EH (cell line): ENCODE data around the gene PFN3.
"Not testable (repeated sequence)": the region's sequence is repeated elsewhere in the genome, so short reads cannot be mapped to it uniquely, and the experiment has no call there.

Source experiments
- DNase-seq: peaks from one replicate; pipeline ENCODE4 v3.0.0-alpha.2; 2015; ENCODE audit warnings: low read depth

The PFN3 gene

GRCh38 chr5:177372034-177372896, 28.2 kb downstream of the PFN3 start:
- no peak for DNase-seq

- no peak for DNase-seq
These were observed 29.1 kb downstream of the PFN3 start for GRCh38 chr5:177371120-177372033.

- peak; percentile 86 for DNase-seq
These were observed 29.9 kb downstream of the PFN3 start for GRCh38 chr5:177370488-177371119.

DNA sequence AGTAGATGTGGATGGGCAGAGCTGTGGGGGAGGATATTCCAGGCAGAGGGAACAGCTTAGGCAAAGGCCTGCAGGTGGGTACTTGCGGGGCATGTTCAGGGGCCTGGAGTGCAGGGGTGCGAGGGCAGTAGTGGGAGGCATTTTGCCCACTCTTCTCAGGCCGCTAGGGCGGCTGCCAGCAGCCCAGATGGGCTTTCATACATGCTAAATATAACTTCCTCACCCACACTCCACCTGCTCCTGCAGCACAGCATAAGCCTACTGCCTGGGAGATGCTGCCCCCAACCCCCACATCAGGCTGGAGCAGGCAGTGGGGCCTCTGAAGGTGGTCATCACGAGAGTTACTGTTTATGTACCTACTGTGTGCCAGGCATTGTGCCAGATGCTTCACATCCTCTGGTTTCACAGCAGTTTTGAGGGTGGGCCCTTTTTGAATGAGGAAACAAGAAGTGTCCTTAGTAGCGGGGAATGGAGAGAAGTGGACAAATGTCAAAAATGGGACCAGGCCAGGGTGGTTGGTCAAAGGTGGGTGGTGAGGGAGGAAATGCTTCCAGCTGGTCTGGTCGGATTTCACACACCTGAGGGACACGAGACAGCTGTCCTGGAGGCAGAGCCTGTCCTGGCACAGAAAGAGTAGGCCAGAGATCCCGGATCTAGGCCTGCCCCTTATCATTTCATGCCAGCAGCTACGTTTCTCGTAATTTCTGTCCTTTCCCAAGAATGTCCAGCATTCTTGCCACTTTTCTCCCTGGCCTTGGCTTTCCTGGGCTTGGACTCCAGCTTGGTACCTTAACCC, 30.6 kb downstream of the PFN3 start:
- DNase-seq, result no peak

- DNase-seq, result peak; percentile 46
These were observed 31.4 kb downstream of the PFN3 start for GRCh38 chr5:177368869-177369644.

DNA sequence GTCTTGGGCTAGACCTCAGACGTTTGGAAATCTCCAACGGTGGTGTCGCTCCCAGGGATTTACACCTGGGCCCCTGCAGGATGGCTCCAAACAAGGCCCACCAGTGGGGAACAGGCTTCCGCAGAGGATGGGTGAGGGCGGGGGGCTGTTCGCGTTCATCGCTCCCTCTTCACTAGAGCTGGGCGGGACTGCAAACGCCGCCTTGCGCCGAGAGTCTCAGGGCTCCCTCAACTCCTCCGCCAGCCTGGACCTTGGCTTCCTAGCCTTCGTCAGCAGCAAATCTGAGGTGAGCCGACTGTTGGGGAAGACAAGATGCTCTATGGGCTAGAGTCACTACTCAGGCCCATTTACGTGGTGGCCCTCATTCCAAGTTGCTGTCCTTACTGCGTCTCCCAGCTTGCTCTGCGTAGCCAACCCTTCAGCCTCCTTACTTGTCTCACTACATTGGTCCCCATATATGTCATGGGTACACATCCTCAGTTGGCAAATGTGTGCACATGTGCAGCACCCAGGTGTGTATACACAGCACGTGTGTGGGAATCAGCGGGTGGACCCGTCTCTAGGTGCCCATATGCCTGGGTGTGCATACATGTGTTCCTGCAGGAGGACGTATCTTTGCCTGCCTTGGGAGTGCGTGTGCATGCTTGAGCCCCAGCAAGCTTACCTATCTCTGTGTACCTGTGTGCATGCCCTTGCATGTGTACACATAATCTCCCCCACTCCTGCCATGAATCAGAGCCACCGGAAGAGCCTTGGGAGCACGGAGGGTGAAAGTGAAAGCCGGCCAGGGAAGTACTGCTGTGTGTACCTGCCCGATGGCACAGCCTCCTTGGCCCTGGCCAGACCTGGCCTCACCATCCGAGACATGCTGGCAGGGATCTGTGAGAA, 32.2 kb downstream of the PFN3 start:
- DNase-seq, result no peak

- no peak for DNase-seq
These were observed 33.1 kb downstream of the PFN3 start for GRCh38 chr5:177367323-177367848.

GRCh38 chr5:177366528-177367322, 33.7 kb downstream of the PFN3 start:
- DNase-seq, result peak; percentile 88

DNA sequence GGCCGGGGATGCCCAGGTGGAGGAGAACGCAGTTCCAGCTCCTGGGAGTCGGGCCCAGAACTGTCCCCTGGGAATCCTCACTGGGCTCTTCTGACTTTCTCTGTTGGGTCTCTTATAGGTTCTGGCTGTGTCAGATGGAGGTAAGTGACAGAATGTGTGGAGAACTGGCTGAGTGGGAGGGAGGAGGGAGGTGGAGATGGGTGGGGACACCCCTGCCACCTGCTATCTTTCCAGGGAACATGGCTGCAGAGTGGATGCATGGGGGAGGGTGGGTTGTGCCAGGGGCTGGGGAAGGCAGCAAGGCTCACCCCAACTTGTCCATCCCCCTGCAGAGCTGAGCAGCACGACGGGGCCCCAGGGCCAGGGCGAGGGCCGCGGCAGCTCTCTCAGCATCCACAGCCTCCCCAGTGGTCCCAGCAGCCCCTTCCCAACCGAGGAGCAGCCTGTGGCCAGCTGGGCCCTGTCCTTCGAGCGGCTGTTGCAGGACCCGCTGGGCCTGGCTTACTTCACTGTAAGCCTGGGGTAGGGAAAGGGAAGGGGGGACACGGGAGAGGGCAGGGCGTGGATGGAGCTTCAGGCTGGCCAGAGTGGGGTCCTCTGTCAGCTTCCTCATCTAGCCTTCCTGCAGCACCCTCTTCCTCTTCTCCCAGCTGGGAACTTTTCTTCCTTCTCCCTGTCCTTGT, 34.5 kb downstream of the PFN3 start:
- no peak for DNase-seq

GRCh38 chr5:177364159-177364962, 36.1 kb downstream of the PFN3 start:
- DNase-seq, result peak; percentile 25

DNA sequence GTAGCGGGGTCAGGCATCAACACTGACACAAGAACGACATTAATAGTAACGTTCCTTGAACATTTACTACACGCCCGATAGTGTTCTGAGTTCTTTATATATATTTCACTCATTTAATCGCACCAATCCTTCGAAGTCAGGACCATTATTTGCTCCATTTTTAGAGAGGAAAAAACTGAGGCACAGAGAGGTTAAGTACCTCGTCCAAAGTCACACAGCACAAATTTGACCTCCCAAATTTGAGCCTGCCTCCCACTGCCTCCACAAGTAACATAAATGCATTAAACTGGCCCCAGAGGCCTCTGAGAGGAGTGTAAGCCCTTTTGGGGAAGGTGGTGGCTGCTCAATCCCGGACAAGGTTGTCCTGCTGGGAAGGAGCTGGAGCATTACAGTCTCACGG, 36.9 kb downstream of the PFN3 start:
- no peak for DNase-seq

DNA sequence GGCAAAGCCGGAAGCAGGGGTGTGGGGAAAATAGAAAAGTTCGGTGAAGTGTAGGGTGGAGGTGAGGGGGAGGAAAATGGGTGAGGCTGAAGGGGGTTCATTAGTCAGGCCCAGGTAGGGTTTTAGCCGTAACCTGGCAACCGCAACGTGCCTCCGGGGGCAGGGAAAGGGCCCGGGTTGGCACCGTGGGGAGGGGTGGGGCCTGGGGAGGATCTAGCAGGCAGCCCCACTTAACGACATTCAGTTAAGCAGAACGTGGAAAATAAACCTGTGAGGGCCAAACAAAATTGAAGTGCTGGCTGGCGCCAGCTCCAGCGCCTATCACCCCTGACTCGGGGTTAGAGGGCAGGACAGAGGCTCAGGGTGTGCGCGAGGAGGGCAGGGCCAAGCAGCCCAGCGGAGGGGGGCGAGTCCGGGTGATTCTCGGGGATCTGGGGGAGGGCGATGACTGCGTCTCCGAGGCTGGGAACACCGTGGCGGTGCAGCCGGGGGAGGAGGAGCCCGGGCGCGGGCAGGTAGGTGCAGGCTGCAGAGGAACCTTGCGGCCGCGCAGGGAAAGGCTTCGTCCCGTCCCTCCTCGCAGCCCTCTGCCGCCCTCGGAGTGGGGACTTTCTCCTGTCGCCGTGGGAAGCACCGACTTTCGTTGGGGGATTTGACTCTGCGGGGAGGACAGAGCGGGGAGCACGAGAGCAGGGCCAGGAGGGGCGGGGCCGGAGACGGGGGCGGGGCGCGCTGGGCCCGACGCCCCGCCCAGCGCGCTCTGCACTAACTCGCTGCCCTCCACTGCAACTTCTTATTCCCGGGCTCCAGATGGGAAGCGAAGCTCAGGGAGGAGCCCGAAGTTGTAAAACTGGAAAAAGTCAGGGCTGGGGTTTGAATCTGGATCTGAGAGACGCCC, 37.6 kb downstream of the PFN3 start:
- peak; percentile 61 for DNase-seq

DNA sequence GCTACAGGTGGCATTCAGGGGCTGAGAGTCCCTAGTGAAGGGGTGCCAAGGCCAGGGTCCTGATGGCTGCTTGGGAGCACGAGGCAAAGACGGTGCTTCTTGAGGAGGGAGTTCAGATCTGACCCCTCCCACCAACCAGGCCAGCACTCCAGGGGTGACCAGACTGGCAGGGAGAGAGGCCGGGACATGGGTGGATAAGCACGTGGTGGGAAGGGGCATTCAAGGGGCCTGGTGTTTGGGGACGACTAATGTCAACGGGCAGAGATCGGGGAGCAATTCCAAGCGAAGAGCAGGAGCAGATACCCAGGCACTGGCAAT, 38.2 kb downstream of the PFN3 start:
- no peak for DNase-seq

GRCh38 chr5:177361418-177362291, 38.8 kb downstream of the PFN3 start:
- DNase-seq, result no peak

DNA sequence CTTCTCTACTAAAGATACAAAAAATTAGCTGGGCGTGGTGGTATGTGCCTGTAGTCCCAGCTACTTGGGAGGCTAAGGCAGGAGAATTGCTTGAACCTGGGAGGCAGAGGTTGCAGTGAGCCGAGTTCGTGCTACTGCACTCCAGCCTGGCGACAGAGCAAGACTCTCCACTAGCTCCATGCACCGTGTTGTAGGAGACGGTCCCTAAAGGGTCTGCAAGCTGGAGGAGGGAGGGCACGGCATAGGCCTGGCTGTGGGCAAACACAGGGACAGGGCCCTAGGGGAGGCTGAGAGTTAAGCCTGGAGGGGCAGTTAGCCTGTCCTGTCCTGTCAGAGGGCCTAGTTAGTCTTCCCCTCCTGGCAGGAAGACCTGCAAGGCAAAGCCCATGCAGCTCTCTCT, 39.7 kb downstream of the PFN3 start:
- not testable (repeated sequence) for DNase-seq
